PC-3 (cell line): ENCODE data around the gene PAPPA. TPM values are rescaled to one million over a fixed set of nuclear protein-coding genes. Genes with fewer than 3 reads are reported as not detected.

ENCODE experiments used
- ATAC-seq: fragments of 200-7000 bp; cut with Tn5 transposase; 2 replicates; pipeline ENCODE4 v1.9.1; 2020; ENCODE audit warnings: mild to moderate bottlenecking, moderate library complexity
- BruUV-seq: library from RNA; stranded (reverse); fragments of 400-500 nt; replicated peaks from 2 replicates; lab custom pipeline; 2021; lab: Mats Ljungman, UMichigan
- CTCF ChIA-PET: fragments of 300-600 bp; sonication (Branson Sonifier 250); formaldehyde crosslinking; loops from one replicate; lab custom pipeline; 2022; ENCODE audit warnings: antibody characterized with exemption; lab: Charles Lee
- POLR2A ChIA-PET: fragments of 300-600 bp; sonication (Branson Sonifier 250); formaldehyde crosslinking; loops from one replicate; lab custom pipeline; 2022; ENCODE audit warnings: antibody characterized with exemption; ENCODE audit not compliant: unreplicated experiment; lab: Charles Lee
- DNase-seq: peaks from one replicate; pipeline ENCODE4 v3.0.0-alpha.2; 2015
- H2AFZ ChIP-seq: fragments of 300-600 bp; sonication (generic); 2 replicates; pipeline ENCODE4 v1.6.0; 2016; ENCODE audit warnings: antibody characterized with exemption, low read length
- H3F3A ChIP-seq: fragments of 300-600 bp; sonication (generic); one replicate; pipeline ENCODE4 v1.6.0; 2017; ENCODE audit warnings: antibody characterized with exemption, low read length, control low read depth, mild to moderate bottlenecking; ENCODE audit not compliant: unreplicated experiment
- H3K27ac ChIP-seq: fragments of 300-600 bp; sonication (generic); 2 replicates; pipeline ENCODE4 v1.5.1; 2016; ENCODE audit warnings: mild to moderate bottlenecking, low read length
- H3K27me3 ChIP-seq: fragments of 300-600 bp; sonication (generic); 2 replicates; pipeline ENCODE4 v1.6.1; 2016; ENCODE audit warnings: low read length, mixed read lengths
- H3K36me3 ChIP-seq: fragments of 300-600 bp; sonication (generic); 2 replicates; pipeline ENCODE4 v1.6.1; 2016; ENCODE audit warnings: low read depth, mixed run types, low read length, mixed read lengths
- H3K4me1 ChIP-seq: fragments of 300-600 bp; sonication (generic); 2 replicates; pipeline ENCODE4 v1.5.1; 2016; ENCODE audit warnings: low read length; ENCODE audit not compliant: insufficient read depth
- H3K4me2 ChIP-seq: fragments of 300-600 bp; sonication (generic); 2 replicates; pipeline ENCODE4 v1.6.0; 2016; ENCODE audit warnings: low read length
- H3K4me3 ChIP-seq: fragments of 300-600 bp; sonication (generic); 2 replicates; pipeline ENCODE4 v1.5.1; 2016; ENCODE audit warnings: mild to moderate bottlenecking, low read length, mixed read lengths
- H3K79me2 ChIP-seq: fragments of 300-600 bp; sonication (generic); 2 replicates; pipeline ENCODE4 v1.6.1; 2017; ENCODE audit warnings: low read length, mixed read lengths
- H3K9ac ChIP-seq: fragments of 300-600 bp; sonication (generic); 2 replicates; pipeline ENCODE4 v1.6.0; 2016; ENCODE audit warnings: mild to moderate bottlenecking, low read length
- H3K9me2 ChIP-seq: fragments of 300-600 bp; sonication (generic); replicated peaks from 2 replicates; pipeline ENCODE4 v1.6.1; 2016; ENCODE audit warnings: mixed run types, low read length, mixed read lengths
- H3K9me3 ChIP-seq: fragments of 300-600 bp; sonication (generic); 2 replicates; pipeline ENCODE4 v1.6.1; 2016; ENCODE audit warnings: low read length, mixed read lengths
- H4K20me1 ChIP-seq: fragments of 300-600 bp; sonication (generic); 2 replicates; pipeline ENCODE4 v1.6.1; 2016; ENCODE audit warnings: low read length, mixed read lengths
- CTCF ChIP-seq: fragments of 300-600 bp; sonication (generic); conservative IDR thresholded peaks from 2 replicates; pipeline ENCODE4 v1.5.1; 2017; ENCODE audit warnings: antibody characterized with exemption, low read depth, mild to moderate bottlenecking, low read length
- EZH2 ChIP-seq: fragments of 300-600 bp; sonication (generic); IDR thresholded peaks from one replicate; pipeline ENCODE4 v1.6.1; 2017; ENCODE audit warnings: antibody characterized with exemption, mild to moderate bottlenecking, low read length; ENCODE audit not compliant: unreplicated experiment
- EZH2phosphoT487 ChIP-seq: fragments of 300-600 bp; sonication (generic); IDR thresholded peaks from 2 replicates; pipeline ENCODE4 v1.6.1; 2018; ENCODE audit warnings: mild to moderate bottlenecking, antibody characterized with exemption, low read length, borderline replicate concordance
- intact Hi-C: fragments of 100-400 bp; cut with micrococcal nuclease; formaldehyde crosslinking; loops from 2 replicates; pipeline ENCODE4 v1.9.0; 2023
- total RNA-seq: library from RNA; depleted of rRNA; stranded (reverse); fragments of >200 nt; gene quantifications from 2 replicates; pipeline ENCODE4 v1.2.3, GENCODE V29; 2014

Gene PAPPA
- total RNA-seq, 1 experiment from 2014 or later: not detected

GRCh38 chr9:116300360-116300870, 146.8 kb downstream of the PAPPA start:
- ChIA-PET CTCF (no interaction called here), POLR2A (no interaction called here)
- DNase-seq (no peak), ATAC-seq (no peak)
- Histone ChIP-seq H3K4me1 (no peaks in the 10 kb centered on the region), H3K27me3 (peaks cover 12% of the 10 kb centered on the region; the same call in 1 of the 2 replicates), H3K9me2 (no peaks in the 10 kb centered on the region), H3K36me3 (no peaks in the 10 kb centered on the region), H4K20me1 (no peaks in the 10 kb centered on the region), H3K79me2 (no peaks in the 10 kb centered on the region), H3K4me3 (no peak overlapping the region), H3K9ac (no peak overlapping the region), H3K9me3 (no peaks in the 10 kb centered on the region), H3K27ac (no peak overlapping the region), H2AFZ (no peak overlapping the region), H3K4me2 (no peak overlapping the region), H3F3A (no peaks in the 10 kb centered on the region)
- intact Hi-C loops: no loop called here
- BruUV-seq: no TSS peak
- no peak for TF ChIP-seq EZH2phosphoT487
- no peak for TF ChIP-seq CTCF
- no peak for TF ChIP-seq EZH2

GRCh38 chr9:116303270-116303669, 149.7 kb downstream of the PAPPA start:
- no peak overlapping the region for H3K27ac ChIP-seq
- ChIA-PET POLR2A (no interaction called here), CTCF (no interaction called here)
- BruUV-seq: no TSS peak
- no peak for TF ChIP-seq CTCF
- TF ChIP-seq EZH2phosphoT487: no peak
- TF ChIP-seq EZH2: no peak
- H3K4me3 ChIP-seq: no peak overlapping the region
- DNase-seq: no peak
- no peak for ATAC-seq
- no peaks in the 10 kb centered on the region for H3K4me1 ChIP-seq
- no peaks in the 10 kb centered on the region for H3F3A ChIP-seq
- H3K79me2 ChIP-seq: no peaks in the 10 kb centered on the region
- no peaks in the 10 kb centered on the region for H3K36me3 ChIP-seq
- no peaks in the 10 kb centered on the region for H3K9me3 ChIP-seq
- peaks cover 28% of the 10 kb centered on the region for H3K27me3 ChIP-seq
- no peak overlapping the region for H3K4me2 ChIP-seq
- H4K20me1 ChIP-seq: no peaks in the 10 kb centered on the region
- H3K9me2 ChIP-seq: no peaks in the 10 kb centered on the region
- H3K9ac ChIP-seq: no peak overlapping the region
- intact Hi-C loops: no loop called here
- H2AFZ ChIP-seq: no peak overlapping the region

- Histone ChIP-seq H3K4me1 (no peaks in the 10 kb centered on the region), H3K4me3 (no peak overlapping the region), H3K79me2 (no peaks in the 10 kb centered on the region), H3K9ac (no peak overlapping the region), H3K9me3 (no peaks in the 10 kb centered on the region), H3K36me3 (no peaks in the 10 kb centered on the region), H3K27me3 (peaks cover 34% of the 10 kb centered on the region), H3K27ac (no peak overlapping the region), H3K4me2 (no peak overlapping the region), H3K9me2 (no peaks in the 10 kb centered on the region), H4K20me1 (no peaks in the 10 kb centered on the region), H2AFZ (no peak overlapping the region), H3F3A (no peaks in the 10 kb centered on the region)
- ATAC-seq (no peak), DNase-seq (no peak)
- CTCF ChIA-PET: no interaction called here
- TF ChIP-seq EZH2 (no peak), CTCF (no peak), EZH2phosphoT487 (no peak)
- intact Hi-C loops: no loop called here
- BruUV-seq: no TSS peak
- POLR2A ChIA-PET: no interaction called here
Observed at GRCh38 chr9:116303886-116304538, 150.4 kb downstream of the PAPPA start.
